Small intestine (tissue), 7 donors: ENCODE results near the gene TBCA. TPM values are rescaled to one million over a fixed set of nuclear protein-coding genes. Genes with fewer than 3 reads are reported as not detected.

Source experiments
- DNase-seq, 2 donors: peaks; one replicate each; pipeline versions ENCODE4 v3.0.0 to v3.0.0-alpha.2; 2013
- FAIRE-seq: peaks from 2 replicates; lab custom pipeline; 2012; peaks lifted over from hg19 to GRCh38; lab: Jason Lieb, UNC
- H3K27ac ChIP-seq, 3 donors: one replicate each; pipeline ENCODE4 v1.5.1; 2013; ENCODE audit warnings: low read length in 2 of 3, mild to moderate bottlenecking in 2 of 3, control low read depth in 1 of 3, inconsistent platforms in 1 of 3, low read depth in 1 of 3, moderate library complexity in 1 of 3
- H3K27me3 ChIP-seq, 3 donors: one replicate each; pipeline ENCODE4 v1.6.1; 2013; ENCODE audit warnings: low read length in 3 of 3, inconsistent platforms in 1 of 3; ENCODE audit not compliant: control insufficient read depth in 3 of 3, insufficient read depth in 3 of 3
- H3K36me3 ChIP-seq, 3 donors: one replicate each; pipeline ENCODE4 v1.6.1; 2013; ENCODE audit warnings: low read length in 3 of 3, inconsistent platforms in 1 of 3, low read depth in 1 of 3, mild to moderate bottlenecking in 1 of 3, moderate library complexity in 1 of 3; ENCODE audit not compliant: control insufficient read depth in 3 of 3, insufficient read depth in 2 of 3
- H3K4me1 ChIP-seq, 3 donors: one replicate each; pipeline ENCODE4 v1.6.1; 2013; ENCODE audit warnings: low read length in 2 of 3, inconsistent platforms in 1 of 3, low read depth in 1 of 3, mild to moderate bottlenecking in 1 of 3, moderate library complexity in 1 of 3; ENCODE audit not compliant: control insufficient read depth in 3 of 3, insufficient read depth in 2 of 3
- H3K4me3 ChIP-seq, 3 donors: one replicate each; pipeline ENCODE4 v1.5.1; 2013; ENCODE audit warnings: low read length in 3 of 3, control low read depth in 1 of 3, inconsistent platforms in 1 of 3, low read depth in 1 of 3, mild to moderate bottlenecking in 1 of 3, moderate library complexity in 1 of 3
- H3K9me3 ChIP-seq, 2 donors: one replicate each; pipeline ENCODE4 v1.6.1; 2013; ENCODE audit warnings: low read depth in 1 of 2, low read length in 1 of 2; ENCODE audit not compliant: control insufficient read depth in 2 of 2, insufficient read depth in 1 of 2
- WGBS, 3 donors: extraction: QIAGEN DNeasy Blood & Tissue Kit; methylation state at CpG; one replicate each; pipeline ENCODE4 v1.1.7; 2013; 5-methylcytosine and 5-hydroxymethylcytosine counted together
- polyA plus RNA-seq, 4 donors: library from polyadenylated mRNA; stranded (reverse) in 3 of 4; unstranded in 1 of 4; fragments of 200-250 nt in 3 of 4; fragments of 120-200 nt in 1 of 4; gene quantifications; one replicate each; pipeline versions ENCODE4 v1.2.1 to v1.2.3, GENCODE V29; 2013
- donor health status: healthy with polysubstance abuse.
- donor health status: control.
- donor health status: control.
- donor health status: Bipolar disorder and iron deficiency.
- donor health status: healthy.

The TBCA gene
- polyA plus RNA-seq, 4 donors = 177 to 223 (median 208) TPM

GRCh38 chr5:77693913-77694312, 82.2 kb downstream of the TBCA start:
- 84 to 89% (median 88%) methylated on average over 3 of the region's 3 CpGs for WGBS, 3 donors
- DNase-seq (no peak), FAIRE-seq (no peak)
- no peaks in the 10 kb centered on the region for H3K4me1 ChIP-seq
- no peak overlapping the region for H3K27ac ChIP-seq
- H3K4me3 ChIP-seq = no peak overlapping the region
- peaks cover 0 to 6% of the 10 kb centered on the region in 2 donors for H3K9me3 ChIP-seq
- H3K36me3 ChIP-seq = peaks cover 0 to 15% (median 7%) of the 10 kb centered on the region in 3 donors
- no peaks in the 10 kb centered on the region for H3K27me3 ChIP-seq

- H3K27me3 ChIP-seq = no peaks in the 10 kb centered on the region
- H3K4me1 ChIP-seq = no peaks in the 10 kb centered on the region
- DNase-seq = no peak
- H3K9me3 ChIP-seq = no peaks in the 10 kb centered on the region
- no peak overlapping the region for H3K27ac ChIP-seq
- FAIRE-seq = no peak
- peaks cover 0 to 2% (median 0%) of the 10 kb centered on the region in 3 donors for H3K36me3 ChIP-seq
- H3K4me3 ChIP-seq = no peak overlapping the region
- WGBS, 3 donors = 87 to 93% (median 89%) methylated on average over 6 of the region's 6 CpGs
Observed at GRCh38 chr5:77683171-77683732, 92.9 kb downstream of the TBCA start.

GRCh38 chr5:77670526-77670925, 105.6 kb downstream of the TBCA start:
- FAIRE-seq (no peak), DNase-seq (no peak)
- Histone ChIP-seq H3K27me3 (peaks cover 0 to 15% (median 4%) of the 10 kb centered on the region in 3 donors), H3K9me3 (no peaks in the 10 kb centered on the region), H3K4me1 (no peaks in the 10 kb centered on the region), H3K27ac (no peak overlapping the region), H3K36me3 (no peaks in the 10 kb centered on the region), H3K4me3 (no peak overlapping the region)
- 59 to 65% (median 64%) methylated on average over 3 of the region's 3 CpGs for WGBS, 3 donors

GRCh38 chr5:77669677-77670076, 106.5 kb downstream of the TBCA start:
- Histone ChIP-seq H3K9me3 (no peaks in the 10 kb centered on the region), H3K4me1 (no peaks in the 10 kb centered on the region), H3K27me3 (peaks cover 0 to 19% (median 4%) of the 10 kb centered on the region in 3 donors), H3K4me3 (no peak overlapping the region), H3K27ac (no peak overlapping the region), H3K36me3 (no peaks in the 10 kb centered on the region)
- DNase-seq (no peak), FAIRE-seq (no peak)
- WGBS, 3 donors = 76 to 81% (median 76%) methylated on average over 1 of the region's 1 CpG

GRCh38 chr5:77663090-77663863, 112.9 kb downstream of the TBCA start:
- no peaks in the 10 kb centered on the region for H3K4me1 ChIP-seq
- FAIRE-seq = no peak
- WGBS, 3 donors = 70 to 84% (median 77%) methylated on average over 7 of the region's 7 CpGs

GRCh38 chr5:77662635-77663034, 113.5 kb downstream of the TBCA start:
- H3K27ac ChIP-seq = no peak overlapping the region
- no peaks in the 10 kb centered on the region for H3K9me3 ChIP-seq
- FAIRE-seq (no peak), DNase-seq (no peak)
- no peaks in the 10 kb centered on the region for H3K4me1 ChIP-seq
- no peak overlapping the region for H3K4me3 ChIP-seq
- peaks cover 0 to 12% (median 4%) of the 10 kb centered on the region in 3 donors for H3K27me3 ChIP-seq
- H3K36me3 ChIP-seq = no peaks in the 10 kb centered on the region

More at GRCh38 chr5:77663090-77663863, 112.9 kb downstream of the TBCA start:
- no peak for DNase-seq
- Histone ChIP-seq H3K36me3 (no peaks in the 10 kb centered on the region), H3K27me3 (peaks cover 0 to 12% (median 4%) of the 10 kb centered on the region in 3 donors), H3K27ac (no peak overlapping the region), H3K4me3 (no peak overlapping the region), H3K9me3 (no peaks in the 10 kb centered on the region)

GRCh38 chr5:77658662-77659061, 117.5 kb downstream of the TBCA start:
- FAIRE-seq = no peak
- Histone ChIP-seq H3K27ac (no peak overlapping the region), H3K4me1 (no peaks in the 10 kb centered on the region), H3K9me3 (no peaks in the 10 kb centered on the region), H3K36me3 (no peaks in the 10 kb centered on the region), H3K27me3 (peaks cover 0 to 6% (median 4%) of the 10 kb centered on the region in 3 donors), H3K4me3 (no peak overlapping the region)
- DNase-seq = no peak

GRCh38 chr5:77651343-77651742, 124.8 kb downstream of the TBCA start:
- Histone ChIP-seq H3K36me3 (no peaks in the 10 kb centered on the region), H3K27ac (no peak overlapping the region), H3K27me3 (peaks cover 0 to 46% (median 10%) of the 10 kb centered on the region in 3 donors), H3K4me1 (no peaks in the 10 kb centered on the region), H3K9me3 (no peaks in the 10 kb centered on the region), H3K4me3 (no peak overlapping the region)
- FAIRE-seq = no peak
- DNase-seq = no peak
- 33 to 46% (median 38%) methylated on average over 2 of the region's 2 CpGs for WGBS, 3 donors
